Subcutaneous abdominal adipose tissue (tissue), 5 donors: ENCODE results near the gene SLC22A14.
"Not testable (repeated sequence)": the region's sequence is repeated elsewhere in the genome, so short reads cannot be mapped to it uniquely, and the experiment has no call there.

Experiments used
- H3K27ac ChIP-seq: one replicate; pipeline ENCODE4 v1.7.0; 2013; ENCODE audit warnings: low read depth, mild to moderate bottlenecking, inconsistent platforms, low read length, moderate library complexity
- H3K27me3 ChIP-seq, 5 donors: one replicate each; pipeline ENCODE4 v1.7.0; 2013; ENCODE audit warnings: low read length in 5 of 5, inconsistent platforms in 1 of 5; ENCODE audit not compliant: control insufficient read depth in 5 of 5, insufficient read depth in 4 of 5
- H3K36me3 ChIP-seq, 5 donors: one replicate each; pipeline ENCODE4 v1.7.0; 2013; ENCODE audit warnings: low read length in 5 of 5; ENCODE audit not compliant: control insufficient read depth in 5 of 5, insufficient read depth in 5 of 5
- H3K4me1 ChIP-seq, 5 donors: one replicate each; pipeline ENCODE4 v1.7.0; 2013; ENCODE audit warnings: low read length in 5 of 5, mild to moderate bottlenecking in 3 of 5, moderate library complexity in 1 of 5; ENCODE audit not compliant: control insufficient read depth in 5 of 5, insufficient read depth in 5 of 5
- H3K4me3 ChIP-seq, 5 donors: one replicate each; pipeline ENCODE4 v1.7.0; 2013; ENCODE audit warnings: low read length in 5 of 5, low read depth in 1 of 5
- H3K9ac ChIP-seq, 5 donors: one replicate each; pipeline ENCODE4 v1.7.0; 2013; ENCODE audit warnings: low read length in 5 of 5, mild to moderate bottlenecking in 4 of 5, moderate library complexity in 3 of 5
- H3K9me3 ChIP-seq, 5 donors: one replicate each; pipeline ENCODE4 v1.7.0; 2013; ENCODE audit warnings: low read length in 5 of 5; ENCODE audit not compliant: control insufficient read depth in 5 of 5
- donor health status: healthy.
- donor health status: healthy.
- donor health status: healthy.
- donor health status: healthy.
- donor health status: healthy.

SLC22A14 gene

GRCh38 chr3:38317192-38317759 lies 35.2 kb downstream of the SLC22A14 start:
- no peak overlapping the region for H3K9ac ChIP-seq
- H3K27ac ChIP-seq: no peak overlapping the region
- H3K9me3 ChIP-seq: peaks cover 0 to 2% (median 0%) of the 10 kb centered on the region in 5 donors
- no peaks in the 10 kb centered on the region for H3K4me1 ChIP-seq
- H3K4me3 ChIP-seq: no peak overlapping the region
- no peaks in the 10 kb centered on the region for H3K36me3 ChIP-seq
- H3K27me3 ChIP-seq: no peaks in the 10 kb centered on the region

DNA sequence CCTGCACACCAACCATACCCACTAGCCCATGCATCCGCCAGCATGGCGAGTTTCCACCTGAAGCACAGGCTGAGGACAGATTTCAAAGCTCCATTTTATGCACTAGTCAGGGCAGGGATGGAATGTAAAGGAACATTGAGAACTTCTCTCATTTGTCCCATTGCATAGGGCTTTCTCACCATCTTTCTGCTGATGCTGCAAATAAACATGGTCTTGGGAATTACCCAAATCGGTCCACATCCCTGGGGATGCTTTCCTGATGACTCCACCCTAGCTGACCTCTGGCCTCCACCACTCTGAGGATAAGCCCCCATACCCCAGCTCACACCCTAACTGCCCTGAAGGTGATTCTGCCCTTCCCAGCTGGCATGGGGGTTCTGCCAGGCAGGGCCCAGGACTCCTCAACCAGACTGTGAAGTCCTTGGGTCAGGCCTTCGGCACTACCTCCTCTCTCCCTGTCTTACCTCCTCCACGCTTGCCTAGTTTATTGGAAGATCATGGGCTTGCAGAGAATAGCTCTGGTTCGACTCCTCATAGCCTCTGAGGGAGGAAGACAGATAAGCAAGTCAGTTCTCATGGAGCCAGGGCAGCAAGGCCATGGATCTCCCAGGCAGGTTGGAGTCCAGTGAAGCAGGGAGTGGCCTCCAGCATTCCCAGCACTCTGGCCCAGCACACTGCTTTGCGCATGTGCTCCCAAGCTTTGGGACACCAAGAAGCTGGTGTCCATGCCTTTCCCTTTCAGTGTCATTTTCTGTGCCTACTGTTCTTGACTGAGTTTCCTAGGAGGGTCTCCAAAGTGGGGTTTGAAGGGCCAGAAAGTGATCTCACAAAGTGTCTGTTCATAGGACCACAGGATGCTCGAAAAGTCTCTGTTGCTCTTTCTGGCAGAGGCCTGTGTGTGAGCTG lies 36.9 kb downstream of the SLC22A14 start:
- no peak overlapping the region for H3K9ac ChIP-seq
- H3K27ac ChIP-seq: no peak overlapping the region
- no peaks in the 10 kb centered on the region for H3K4me1 ChIP-seq
- peaks cover 0 to 2% (median 0%) of the 10 kb centered on the region in 5 donors for H3K9me3 ChIP-seq
- no peaks in the 10 kb centered on the region for H3K36me3 ChIP-seq
- no peak overlapping the region for H3K4me3 ChIP-seq
- H3K27me3 ChIP-seq: no peaks in the 10 kb centered on the region

GRCh38 chr3:38320638-38321037 lies 38.5 kb downstream of the SLC22A14 start:
- not testable (repeated sequence) for H3K9ac ChIP-seq, H3K4me3 ChIP-seq, H3K27ac ChIP-seq, H3K9me3 ChIP-seq, H3K4me1 ChIP-seq, H3K36me3 ChIP-seq, H3K27me3 ChIP-seq

GRCh38 chr3:38323060-38323459 lies 41.0 kb downstream of the SLC22A14 start:
- no peaks in the 10 kb centered on the region for H3K36me3 ChIP-seq

GRCh38 chr3:38325256-38325655 lies 43.2 kb downstream of the SLC22A14 start:
- H3K36me3 ChIP-seq: no peaks in the 10 kb centered on the region

More at GRCh38 chr3:38323060-38323459, 41.0 kb downstream of the SLC22A14 start:
- peaks cover 0 to 7% (median 0%) of the 10 kb centered on the region in 5 donors for H3K27me3 ChIP-seq
- no peak overlapping the region for H3K9ac ChIP-seq
- H3K4me3 ChIP-seq: no peak overlapping the region
- H3K4me1 ChIP-seq: no peaks in the 10 kb centered on the region
- no peak overlapping the region for H3K27ac ChIP-seq
- peaks cover 0 to 10% (median 6%) of the 10 kb centered on the region in 5 donors for H3K9me3 ChIP-seq

GRCh38 chr3:38327335-38328009 lies 45.4 kb downstream of the SLC22A14 start:
- H3K27ac ChIP-seq: no peak overlapping the region
- peaks cover 0 to 7% (median 0%) of the 10 kb centered on the region in 5 donors for H3K27me3 ChIP-seq
- no peak overlapping the region for H3K9ac ChIP-seq
- H3K9me3 ChIP-seq: peaks cover 0 to 7% (median 6%) of the 10 kb centered on the region in 5 donors
- H3K36me3 ChIP-seq: no peaks in the 10 kb centered on the region
- H3K4me3 ChIP-seq: no peak overlapping the region
- no peaks in the 10 kb centered on the region for H3K4me1 ChIP-seq

More at GRCh38 chr3:38325256-38325655, 43.2 kb downstream of the SLC22A14 start:
- Histone ChIP-seq H3K4me1 (no peaks in the 10 kb centered on the region), H3K27ac (no peak overlapping the region), H3K9me3 (peaks cover 0 to 10% (median 6%) of the 10 kb centered on the region in 5 donors), H3K27me3 (peaks cover 0 to 7% (median 0%) of the 10 kb centered on the region in 5 donors), H3K9ac (no peak overlapping the region), H3K4me3 (no peak overlapping the region)

DNA sequence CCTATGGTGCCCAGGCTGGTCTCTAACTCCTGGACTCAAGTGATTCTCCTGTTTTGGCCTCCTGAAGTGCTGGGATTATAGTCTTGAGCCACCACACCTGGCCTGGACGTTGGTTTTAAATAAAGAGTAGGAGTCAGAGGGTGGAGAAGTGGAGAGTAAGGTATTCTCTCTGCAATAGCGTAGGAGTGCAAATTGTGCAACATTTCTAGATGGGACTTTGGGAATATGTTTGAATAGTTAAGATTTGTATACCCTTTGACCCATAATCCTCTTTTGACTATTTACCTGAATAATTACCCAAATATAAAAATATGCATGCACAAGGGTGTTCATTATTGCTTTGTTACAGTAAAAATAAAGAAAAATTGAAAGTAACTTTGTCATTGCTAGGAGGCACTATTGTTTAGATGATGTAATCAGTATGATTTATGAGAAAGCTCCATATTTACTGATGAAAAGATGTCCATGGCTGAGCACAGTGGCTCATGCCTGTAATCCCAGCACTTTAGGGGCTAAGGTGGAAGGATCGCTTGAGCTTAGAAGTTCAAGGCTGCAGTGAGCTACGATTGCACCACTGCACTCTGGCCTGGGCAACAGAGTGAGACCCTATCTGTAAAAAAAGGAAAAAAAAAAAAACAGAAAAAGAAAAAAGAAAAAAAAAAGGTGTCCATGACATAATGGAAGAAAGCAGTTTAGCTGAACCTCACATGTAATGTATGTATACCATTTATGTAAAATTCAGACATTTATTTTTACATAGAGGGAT lies 49.3 kb downstream of the SLC22A14 start:
- Histone ChIP-seq H3K36me3 (no peaks in the 10 kb centered on the region), H3K9ac (no peak overlapping the region), H3K9me3 (peaks cover 0 to 7% (median 6%) of the 10 kb centered on the region in 5 donors), H3K27ac (no peak overlapping the region), H3K4me3 (no peak overlapping the region), H3K27me3 (peaks cover 0 to 3% (median 0%) of the 10 kb centered on the region in 5 donors), H3K4me1 (no peaks in the 10 kb centered on the region)

GRCh38 chr3:38332201-38332600 lies 50.1 kb downstream of the SLC22A14 start:
- Histone ChIP-seq H3K9ac (no peak overlapping the region), H3K4me3 (no peak overlapping the region), H3K27ac (no peak overlapping the region), H3K27me3 (no peaks in the 10 kb centered on the region), H3K36me3 (no peaks in the 10 kb centered on the region), H3K4me1 (no peaks in the 10 kb centered on the region), H3K9me3 (peaks cover 0 to 4% (median 3%) of the 10 kb centered on the region in 5 donors)

GRCh38 chr3:38334142-38335055 lies 52.3 kb downstream of the SLC22A14 start:
- no peaks in the 10 kb centered on the region for H3K9me3 ChIP-seq
- H3K4me3 ChIP-seq: no peak overlapping the region
- no peaks in the 10 kb centered on the region for H3K27me3 ChIP-seq
- no peak overlapping the region for H3K27ac ChIP-seq
- no peak overlapping the region for H3K9ac ChIP-seq
- no peaks in the 10 kb centered on the region for H3K36me3 ChIP-seq
- H3K4me1 ChIP-seq: no peaks in the 10 kb centered on the region
